Ovary (tissue), 3 donors: ENCODE results near the gene ADAMTSL5.

Experiments
- POLR2A ChIP-seq: fragments of 450-650 bp; IDR thresholded peaks from one replicate; pipeline ENCODE4 v1.6.1; 2017; ENCODE audit warnings: antibody characterized with exemption, mild to moderate bottlenecking, moderate library complexity
- TF ChIP-seq, protein P1 (sequence below), 3 donors: fragments of 450-650 bp in 2 of 3; fragments of 200-600 bp in 1 of 3; IDR thresholded peaks; one replicate each; pipeline versions ENCODE4 v1.5.1 to v1.8.0; 2016 to 2022; ENCODE audit warnings: antibody characterized with exemption in 3 of 3, mild to moderate bottlenecking in 1 of 3
- donor health status: DM: no; HTN: no; CAD: no.

- no peak for TF ChIP-seq POLR2A
- TF ChIP-seq, protein P1, sequence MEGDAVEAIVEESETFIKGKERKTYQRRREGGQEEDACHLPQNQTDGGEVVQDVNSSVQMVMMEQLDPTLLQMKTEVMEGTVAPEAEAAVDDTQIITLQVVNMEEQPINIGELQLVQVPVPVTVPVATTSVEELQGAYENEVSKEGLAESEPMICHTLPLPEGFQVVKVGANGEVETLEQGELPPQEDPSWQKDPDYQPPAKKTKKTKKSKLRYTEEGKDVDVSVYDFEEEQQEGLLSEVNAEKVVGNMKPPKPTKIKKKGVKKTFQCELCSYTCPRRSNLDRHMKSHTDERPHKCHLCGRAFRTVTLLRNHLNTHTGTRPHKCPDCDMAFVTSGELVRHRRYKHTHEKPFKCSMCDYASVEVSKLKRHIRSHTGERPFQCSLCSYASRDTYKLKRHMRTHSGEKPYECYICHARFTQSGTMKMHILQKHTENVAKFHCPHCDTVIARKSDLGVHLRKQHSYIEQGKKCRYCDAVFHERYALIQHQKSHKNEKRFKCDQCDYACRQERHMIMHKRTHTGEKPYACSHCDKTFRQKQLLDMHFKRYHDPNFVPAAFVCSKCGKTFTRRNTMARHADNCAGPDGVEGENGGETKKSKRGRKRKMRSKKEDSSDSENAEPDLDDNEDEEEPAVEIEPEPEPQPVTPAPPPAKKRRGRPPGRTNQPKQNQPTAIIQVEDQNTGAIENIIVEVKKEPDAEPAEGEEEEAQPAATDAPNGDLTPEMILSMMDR (IDR thresholded peaks at IDR 0.05), result no peak
These were observed 36.9 kb downstream of the ADAMTSL5 start for GRCh38 chr19:1475751-1476437.
